GM15510 (cell line): ENCODE results near the gene ARL3.

Source experiments
- POLR2A ChIP-seq: IDR thresholded peaks from 3 replicates; pipeline ENCODE4 v1.6.1; 2011; ENCODE audit warnings: borderline replicate concordance; ENCODE audit not compliant: insufficient read length; ENCODE audit errors: extremely low read depth

ARL3 gene

DNA sequence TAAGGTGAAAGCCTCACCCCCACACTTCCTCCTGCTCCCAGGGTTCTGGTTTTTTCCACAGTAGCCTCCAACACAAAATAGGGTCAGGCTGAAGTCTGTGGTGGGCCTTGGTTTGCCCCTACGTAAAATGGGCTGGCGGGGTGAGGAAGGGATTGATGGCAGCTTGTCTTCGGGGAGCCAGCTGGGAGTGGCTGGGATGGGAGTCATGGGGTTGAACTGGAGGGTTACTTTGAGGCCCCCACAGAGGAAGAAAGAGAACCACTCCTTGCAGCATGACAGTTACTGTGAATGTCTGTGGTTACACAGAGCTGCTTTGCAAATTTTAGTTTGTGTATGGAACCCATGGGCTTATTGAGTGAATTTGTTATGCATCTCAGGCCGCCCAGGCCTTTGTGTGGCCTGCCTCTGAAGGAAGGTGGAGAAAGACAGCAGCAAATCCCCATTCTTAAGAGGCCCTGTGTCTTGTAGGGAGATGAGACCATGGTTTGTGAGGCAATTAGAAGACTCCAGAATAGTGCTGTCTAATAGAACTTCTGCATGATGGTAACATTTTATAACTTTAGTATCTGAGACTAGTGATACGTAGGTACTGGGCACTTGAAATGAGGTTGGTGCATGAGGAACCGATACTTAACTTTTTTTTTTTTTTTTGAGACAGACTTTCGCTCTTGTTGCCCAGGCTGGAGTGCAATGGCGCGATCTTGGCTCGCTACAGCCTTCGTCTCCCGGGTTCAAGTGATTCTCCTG lies 61.9 kb downstream of the ARL3 start:
- no peak for TF ChIP-seq POLR2A

DNA sequence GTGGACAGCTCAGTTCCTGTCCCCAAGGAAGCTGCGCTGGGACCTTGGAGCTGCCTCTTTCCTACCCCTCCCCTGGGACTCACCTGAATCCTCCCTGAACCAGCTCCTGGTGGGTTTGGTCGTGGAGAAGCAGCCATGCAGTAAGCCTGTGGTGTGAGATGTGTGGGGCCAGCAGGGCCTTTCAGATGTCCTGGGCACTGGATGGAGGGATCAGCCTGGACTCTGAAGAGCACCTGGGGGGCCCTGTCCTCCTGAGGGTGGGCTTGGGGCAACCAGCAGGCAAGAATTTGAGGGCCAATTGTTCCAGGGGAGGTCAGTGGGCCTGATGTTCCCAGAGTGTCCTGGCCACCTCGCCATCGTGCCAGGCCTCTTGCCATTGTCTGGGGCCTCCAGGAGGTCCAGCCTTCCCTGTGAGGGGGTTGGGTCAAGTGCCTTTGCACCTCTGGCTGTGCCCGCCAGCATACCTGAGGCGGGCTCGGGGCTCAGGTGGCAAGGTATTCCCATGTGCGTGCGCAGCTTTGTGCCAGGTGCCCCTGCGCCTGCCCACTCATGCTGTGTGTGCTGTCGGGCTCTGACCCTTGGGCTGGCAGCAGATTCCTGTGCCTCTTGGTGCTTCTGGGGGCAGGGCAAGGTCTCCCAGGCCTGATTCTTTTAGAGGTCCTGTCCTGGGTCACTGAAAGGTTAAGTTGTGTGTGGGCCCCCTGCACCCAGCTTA lies 62.6 kb downstream of the ARL3 start:
- no peak for TF ChIP-seq POLR2A

DNA sequence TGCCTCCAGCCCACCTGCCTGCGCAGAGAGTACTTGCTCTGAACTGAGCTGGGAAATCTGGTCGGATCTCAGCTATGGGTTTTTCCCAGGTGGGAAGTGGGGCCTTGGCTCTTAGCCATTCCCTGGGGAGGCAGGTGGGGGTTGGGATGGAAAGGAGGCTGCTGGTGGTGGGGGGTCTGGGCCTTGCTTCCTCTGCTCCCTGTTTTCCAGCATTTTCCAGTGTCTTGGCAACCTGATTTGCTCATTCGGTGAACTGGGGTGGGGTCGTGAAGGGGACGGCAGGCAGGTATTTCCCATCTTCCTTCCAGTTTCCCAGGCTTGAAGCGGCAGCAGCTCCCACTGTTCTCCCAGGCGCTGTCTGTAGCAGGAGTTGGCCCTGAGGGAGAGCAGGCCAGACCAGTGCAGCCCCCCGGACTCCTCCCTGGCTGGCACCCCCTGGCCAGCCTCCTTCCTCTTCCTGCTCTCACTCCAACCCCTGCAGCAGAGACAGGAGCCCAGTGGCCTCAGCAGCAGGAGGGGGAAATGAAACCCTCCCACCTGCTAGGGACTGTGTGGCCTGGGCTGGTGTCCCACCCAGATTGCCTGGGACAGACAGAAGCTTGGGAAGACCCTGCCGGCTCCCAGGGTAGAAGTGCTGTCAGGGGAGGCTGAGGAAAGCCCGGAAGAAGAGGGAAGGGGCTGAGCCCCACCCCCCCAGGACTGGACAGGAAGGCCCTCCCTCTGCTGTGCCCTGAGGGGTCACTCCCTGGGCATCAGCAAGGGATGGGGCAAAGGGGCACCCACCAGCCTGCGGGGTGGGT lies 63.3 kb downstream of the ARL3 start:
- TF ChIP-seq POLR2A = no peak

DNA sequence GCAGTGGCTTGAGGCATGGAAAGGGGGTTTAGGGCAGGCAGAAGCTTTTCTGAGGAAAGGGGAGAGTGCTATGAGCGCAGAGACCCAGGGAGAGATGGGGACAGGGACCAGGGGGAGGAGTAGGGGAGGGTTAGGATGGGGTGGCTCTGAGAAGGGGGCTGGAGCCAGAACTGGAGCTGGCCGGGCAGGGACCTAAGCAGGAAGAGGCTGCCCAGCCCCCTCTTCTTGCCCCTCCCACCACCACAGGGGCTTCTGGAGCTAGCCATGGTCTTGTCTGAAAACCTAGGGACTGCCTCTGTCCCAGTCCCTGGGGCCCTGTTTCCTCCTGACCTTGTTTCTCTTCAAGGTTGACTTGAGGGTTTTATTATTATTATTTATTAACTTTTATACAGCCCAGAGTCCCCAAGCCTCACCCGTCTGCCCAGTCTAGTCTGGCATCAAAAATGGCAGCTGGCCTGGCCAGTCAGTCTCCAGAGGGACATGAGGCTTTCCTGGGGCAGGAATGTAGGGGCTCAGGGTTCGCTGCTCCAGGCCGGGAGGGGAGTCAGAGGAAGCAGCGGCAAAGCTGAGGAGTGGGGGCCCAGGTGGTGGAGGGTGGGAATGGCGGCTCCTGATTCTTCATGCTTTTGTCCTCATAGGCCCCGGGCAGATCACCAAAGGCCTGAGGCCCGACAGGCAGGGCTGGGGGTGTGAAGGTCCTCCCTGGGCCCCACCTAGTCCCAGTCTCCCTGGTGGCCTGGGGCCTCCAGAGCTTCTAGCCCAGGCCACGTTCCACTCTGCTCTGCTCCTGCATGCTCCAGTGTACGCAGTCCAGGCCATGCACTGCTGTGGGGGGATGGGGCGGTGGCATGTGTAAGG lies 64.2 kb downstream of the ARL3 start:
- TF ChIP-seq POLR2A = no peak

GRCh38 chr10:102648889-102649796 lies 65.1 kb downstream of the ARL3 start:
- no peak for TF ChIP-seq POLR2A

- TF ChIP-seq POLR2A = no peak
Measured at GRCh38 chr10:102648269-102648888, 65.8 kb downstream of the ARL3 start.

GRCh38 chr10:102647443-102648268 lies 66.5 kb downstream of the ARL3 start:
- TF ChIP-seq POLR2A = no peak

- TF ChIP-seq POLR2A = no peak
Measured at GRCh38 chr10:102646610-102647442, 67.4 kb downstream of the ARL3 start.

DNA sequence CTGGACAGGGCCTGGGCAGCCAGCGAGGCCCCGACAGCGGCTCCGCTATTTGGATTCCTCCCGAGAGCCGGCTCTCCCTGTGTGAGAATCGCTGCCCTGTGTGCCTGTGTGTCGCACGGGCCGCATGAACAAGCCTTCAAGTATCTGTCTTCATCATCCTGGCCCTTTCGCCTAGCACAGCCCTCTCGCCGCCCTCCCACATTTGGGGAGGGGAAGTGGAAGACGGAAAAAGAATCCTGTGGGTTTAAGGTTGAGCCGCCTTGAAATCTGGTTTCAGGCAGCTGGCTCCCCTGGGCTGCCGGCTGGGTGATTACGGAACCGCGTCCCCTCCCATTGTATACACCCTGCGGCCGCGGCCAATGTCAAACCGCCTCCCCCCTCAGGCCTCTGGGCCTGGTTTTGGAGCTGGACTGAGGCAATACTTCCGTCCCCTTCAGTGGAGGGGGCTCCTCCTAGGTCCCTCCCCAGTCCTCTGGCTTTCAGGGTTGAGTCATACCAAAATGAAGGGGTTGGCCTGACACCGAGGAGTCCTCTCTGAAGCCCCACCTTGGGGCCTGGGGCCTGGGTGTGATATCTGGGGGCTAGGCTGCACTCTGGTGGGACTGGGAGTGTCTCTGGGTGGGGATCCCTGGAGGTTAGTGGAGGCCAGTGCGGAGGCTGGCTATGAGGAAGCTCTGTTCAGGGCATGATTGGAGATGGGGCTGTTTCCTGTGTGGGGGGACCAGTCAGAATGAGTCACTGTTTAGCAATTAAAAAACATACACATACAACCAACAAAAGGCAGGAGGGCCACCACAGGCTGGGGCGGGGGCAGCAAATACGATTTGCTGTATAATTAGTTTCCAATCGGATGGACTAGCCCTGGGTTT lies 68.2 kb downstream of the ARL3 start:
- peak; percentile 56 for TF ChIP-seq POLR2A

- no peak for TF ChIP-seq POLR2A
Measured at GRCh38 chr10:102645388-102645740, 68.8 kb downstream of the ARL3 start.
